GM18951 (cell line): ENCODE results near the gene AREG.

Source experiments
- POLR2A ChIP-seq: IDR thresholded peaks from 4 replicates; pipeline ENCODE4 v1.6.1; 2011; ENCODE audit warnings: mild to moderate bottlenecking; ENCODE audit not compliant: insufficient read length, insufficient read depth; ENCODE audit errors: extremely low read depth
- in situ Hi-C: fragments of 300-500 bp; cut with MboI; formaldehyde crosslinking; loops from one replicate; pipeline ENCODE4 v1.12.0; 2022; ENCODE audit warnings: low sequenced_read_pairs, mixed read lengths, inconsistent platforms; ENCODE audit not compliant: unreplicated experiment

AREG gene

DNA sequence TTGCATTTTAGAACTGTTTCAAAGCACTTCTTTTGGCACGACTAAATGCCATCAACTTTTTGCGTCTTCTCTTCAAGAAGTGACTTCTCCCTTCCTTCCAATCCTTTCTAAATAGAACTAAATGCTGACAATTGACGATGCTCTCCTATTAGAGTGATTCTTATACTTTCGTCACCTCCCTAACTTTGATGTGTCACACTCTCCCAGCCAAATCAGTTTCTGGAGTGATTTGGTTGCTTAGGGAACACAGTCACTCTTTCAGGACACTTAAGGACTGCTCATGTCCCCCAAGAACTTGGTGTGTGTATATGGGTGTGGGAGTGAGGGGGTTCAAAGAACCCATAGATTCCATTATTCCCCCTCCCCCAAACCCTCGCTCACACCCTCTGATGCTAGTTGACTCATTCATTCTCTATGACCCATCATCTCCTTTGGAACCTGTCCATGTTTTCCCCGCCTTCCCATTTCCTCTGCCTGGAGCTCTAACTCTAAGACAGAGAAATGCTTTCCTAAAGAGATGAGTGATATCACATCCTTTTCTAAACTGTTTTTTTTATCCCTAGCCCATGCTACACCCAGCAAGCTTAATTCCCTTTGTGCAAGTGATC, 26.8 kb upstream of the AREG start:
- TF ChIP-seq POLR2A, result no peak
- in situ Hi-C loops, result no loop called here

DNA sequence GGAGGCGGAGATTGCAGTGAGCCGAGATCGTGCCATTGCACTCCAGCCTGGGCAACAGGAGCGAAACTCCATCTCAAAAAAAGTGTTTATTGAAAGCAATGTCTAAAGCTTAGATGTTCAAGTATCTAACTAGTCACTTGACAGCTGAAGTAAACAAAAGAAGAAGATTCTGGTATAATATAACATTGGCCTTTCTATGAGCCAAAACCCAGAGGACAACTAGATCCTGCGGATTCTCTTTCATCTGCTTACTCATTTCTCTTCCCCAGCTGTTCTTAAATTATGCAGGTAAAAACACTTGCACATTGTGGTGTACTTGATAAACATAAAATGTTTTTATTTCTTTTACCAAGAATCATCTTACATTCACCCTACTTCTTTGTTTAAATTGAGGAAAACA, 24.1 kb upstream of the AREG start:
- no peak for TF ChIP-seq POLR2A
- in situ Hi-C loops, result no loop called here

DNA sequence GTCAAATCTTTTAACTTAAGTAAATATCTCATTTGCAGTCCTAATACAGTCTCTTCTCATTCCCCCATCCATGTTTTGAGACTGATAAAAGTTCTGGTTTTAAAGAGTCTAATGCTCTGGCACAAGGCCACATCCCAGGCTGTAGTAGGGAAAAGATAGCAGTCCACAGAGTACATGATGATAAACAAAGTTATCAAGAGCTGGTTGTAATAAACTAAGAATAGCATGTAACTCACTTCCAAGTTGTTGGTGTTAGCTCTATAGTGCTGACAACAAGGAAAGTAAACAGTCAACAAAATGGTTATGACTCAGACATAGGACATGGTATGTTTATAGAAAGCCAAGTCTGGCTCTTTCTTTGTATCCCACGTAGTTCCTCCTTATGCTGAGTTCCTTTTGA, 21.8 kb upstream of the AREG start:
- in situ Hi-C loops, result no loop called here
- no peak for TF ChIP-seq POLR2A

DNA sequence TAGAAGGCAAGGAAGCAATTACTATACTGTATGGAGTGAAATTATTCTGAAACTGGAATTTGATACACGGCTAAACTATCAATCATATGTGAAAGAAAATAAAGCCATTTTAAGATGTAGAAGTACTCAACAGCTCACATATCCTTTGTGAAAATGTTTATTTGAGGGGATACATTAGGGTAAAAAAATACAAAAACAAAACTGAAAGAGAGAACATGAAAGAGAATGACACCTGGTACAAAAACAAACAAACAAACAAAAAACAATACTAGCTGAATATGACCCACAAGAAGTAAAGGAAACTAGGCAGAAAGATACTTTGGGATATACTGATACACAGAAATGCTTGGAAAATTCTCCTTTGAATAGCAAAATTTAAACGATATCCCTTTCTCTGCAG, 20.8 kb upstream of the AREG start:
- in situ Hi-C loops, result no loop called here
- no peak for TF ChIP-seq POLR2A

DNA sequence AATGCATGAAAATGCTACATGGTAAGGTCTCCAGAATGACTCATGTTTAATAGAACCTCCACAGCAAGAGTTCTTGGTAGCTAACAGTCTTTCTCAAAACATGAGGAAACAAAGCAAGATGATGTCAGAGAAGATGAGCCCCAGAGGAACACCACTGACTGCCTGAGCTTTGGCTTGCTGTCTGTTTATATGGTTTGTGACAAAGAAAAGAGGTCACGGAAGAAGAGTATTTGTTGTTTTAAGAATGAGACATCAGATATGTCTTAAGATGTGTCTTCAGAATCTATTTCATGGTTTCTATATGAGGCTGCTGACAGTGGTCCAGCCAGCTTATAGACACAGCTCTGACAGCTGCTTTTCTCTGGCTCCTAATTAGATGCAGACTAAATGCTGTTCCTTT, 18.8 kb upstream of the AREG start:
- no peak for TF ChIP-seq POLR2A
- in situ Hi-C loops, result no loop called here

DNA sequence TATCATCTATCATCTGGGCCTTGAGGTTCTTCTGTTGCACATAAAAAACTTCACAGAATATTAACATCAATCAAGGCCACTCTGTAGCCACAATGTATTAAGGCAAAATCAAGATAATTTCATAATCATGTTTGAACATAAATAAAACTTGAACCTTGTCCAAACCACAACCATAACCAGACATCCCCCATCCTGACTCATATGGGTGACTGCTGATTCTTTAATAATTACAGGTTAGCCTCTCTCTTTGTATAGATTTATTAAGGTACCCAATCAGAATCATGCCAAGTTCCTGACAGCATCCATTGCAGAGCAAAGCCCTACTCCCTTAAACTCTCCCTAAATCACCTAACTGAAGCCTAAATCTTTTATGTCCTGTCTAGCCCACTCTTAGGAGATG, 16.7 kb upstream of the AREG start:
- in situ Hi-C loops, result no loop called here

DNA sequence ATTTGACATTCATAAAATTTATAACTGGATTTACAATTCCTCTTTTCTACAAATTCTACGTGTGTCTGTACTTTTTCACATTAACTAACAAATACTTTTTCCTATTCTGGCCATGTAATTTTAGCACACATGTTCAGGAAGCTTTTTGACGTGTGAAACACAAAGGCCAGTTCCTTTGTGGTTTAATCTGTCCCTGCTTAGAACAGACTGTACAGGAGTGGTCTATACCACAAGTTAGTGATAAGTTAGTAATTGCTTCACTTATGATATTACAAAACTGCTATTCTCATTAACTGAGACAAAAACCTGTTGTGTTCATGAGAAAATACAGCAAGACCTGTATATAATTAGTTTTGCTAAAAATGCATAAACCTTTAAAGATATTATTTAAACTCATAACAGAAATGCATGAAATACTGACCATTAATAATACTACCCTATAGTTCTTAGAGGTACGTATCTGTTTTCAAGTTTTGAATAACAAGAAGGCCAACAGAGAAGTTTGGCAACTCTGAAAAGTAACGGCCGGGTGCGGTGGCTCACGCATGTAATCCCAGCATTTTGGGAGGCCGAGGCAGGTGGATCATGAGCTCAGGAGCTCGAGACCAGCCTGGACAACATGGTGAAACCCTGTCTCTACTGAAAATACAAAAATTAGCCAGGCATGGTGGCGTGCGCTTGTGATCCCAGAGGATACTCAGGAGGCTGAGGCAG, 13.7 kb upstream of the AREG start:
- in situ Hi-C loops, result no loop called here
- no peak for TF ChIP-seq POLR2A

More for the DNA sequence above, 16.7 kb upstream of the AREG start:
- no peak for TF ChIP-seq POLR2A

DNA sequence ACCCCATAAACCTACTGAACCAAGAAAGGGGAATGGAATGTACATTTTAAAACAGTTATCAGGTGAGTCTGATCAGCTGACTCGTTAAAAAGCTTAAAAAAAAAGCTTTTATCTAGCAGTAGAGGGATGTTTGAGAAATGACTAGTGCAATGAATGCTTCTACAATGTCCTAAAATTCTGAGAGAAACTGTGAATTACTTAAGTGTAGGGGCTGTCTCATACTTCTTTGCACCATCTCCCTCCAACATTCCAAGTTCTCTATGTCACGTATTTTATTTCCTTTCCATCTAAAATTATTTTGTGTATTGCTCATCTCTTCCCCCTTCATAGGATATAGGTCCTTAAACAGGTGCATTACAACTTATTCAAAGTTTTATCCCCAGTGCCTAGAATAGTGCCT, 11.9 kb upstream of the AREG start:
- no peak for TF ChIP-seq POLR2A
- in situ Hi-C loops, result no loop called here

DNA sequence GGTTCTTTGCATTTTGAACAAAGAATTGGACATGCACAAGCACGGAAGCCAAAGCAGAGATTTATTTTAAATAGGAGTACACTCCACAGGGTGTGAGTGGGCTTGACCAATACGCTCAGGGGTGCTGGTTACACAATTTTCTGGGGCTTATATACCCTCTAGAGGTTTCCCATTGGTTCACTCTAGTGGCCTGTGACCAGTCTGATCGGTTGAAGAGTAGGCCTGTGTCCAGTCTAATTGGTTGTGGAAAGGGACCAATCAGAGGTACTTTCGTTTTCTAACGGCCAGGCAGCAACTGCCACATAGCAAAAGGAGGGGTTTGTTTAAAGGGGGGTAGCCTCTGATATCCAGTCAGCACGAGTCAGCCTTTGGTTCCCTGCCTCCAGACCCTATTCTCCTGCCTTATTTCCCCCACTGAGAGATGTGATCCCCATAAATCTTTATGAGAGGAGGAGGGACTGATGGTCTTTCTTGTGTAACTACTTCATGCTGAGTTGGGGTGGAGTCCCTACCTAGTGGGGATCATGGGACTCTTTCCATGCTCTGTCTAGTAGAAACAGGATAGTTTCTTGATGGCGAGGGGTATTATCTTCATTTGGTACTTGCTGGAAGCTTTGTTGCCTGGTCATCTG, 11.3 kb upstream of the AREG start:
- in situ Hi-C loops, result no loop called here
- no peak for TF ChIP-seq POLR2A

DNA sequence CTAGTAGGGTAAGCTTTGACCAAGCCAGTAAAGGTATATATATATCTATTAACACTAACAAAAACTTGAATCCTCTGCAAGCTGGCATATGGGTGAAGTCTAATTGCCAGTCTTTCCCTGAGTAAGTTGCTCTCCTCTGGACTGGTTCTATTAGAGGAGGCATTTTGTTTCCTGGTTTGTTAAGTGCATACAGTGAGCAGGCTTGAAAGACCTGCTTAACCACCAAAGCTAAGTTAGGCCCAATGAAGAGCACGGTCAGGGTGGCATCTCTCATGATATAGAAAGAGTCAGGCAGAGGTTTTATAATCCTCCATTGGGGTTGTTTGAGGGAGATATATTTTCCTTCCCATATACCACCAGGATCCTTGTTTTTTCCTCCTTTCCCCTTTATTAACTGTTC, 9.6 kb upstream of the AREG start:
- no peak for TF ChIP-seq POLR2A
- in situ Hi-C loops, result no loop called here

DNA sequence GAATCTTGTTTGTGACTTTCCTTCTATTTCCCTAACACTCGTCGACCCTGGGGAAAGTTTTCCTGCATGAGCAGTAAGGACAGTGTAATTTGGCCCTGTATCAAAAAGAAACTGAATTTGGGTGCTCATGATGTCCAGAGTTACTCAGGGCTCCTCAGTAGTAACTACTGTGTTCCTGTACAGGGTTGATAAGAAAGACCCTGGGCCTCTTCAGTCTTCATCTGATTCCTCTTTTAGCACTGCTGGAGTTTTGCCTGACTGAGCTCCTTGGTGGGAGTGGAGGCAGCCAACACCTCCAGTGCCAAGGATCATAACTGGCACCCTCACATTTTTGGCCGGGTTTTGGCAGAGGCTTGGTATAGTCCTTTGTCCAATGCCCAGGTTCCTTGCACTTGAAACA, 7.1 kb upstream of the AREG start:
- in situ Hi-C loops, result no loop called here
- TF ChIP-seq POLR2A, result no peak

DNA sequence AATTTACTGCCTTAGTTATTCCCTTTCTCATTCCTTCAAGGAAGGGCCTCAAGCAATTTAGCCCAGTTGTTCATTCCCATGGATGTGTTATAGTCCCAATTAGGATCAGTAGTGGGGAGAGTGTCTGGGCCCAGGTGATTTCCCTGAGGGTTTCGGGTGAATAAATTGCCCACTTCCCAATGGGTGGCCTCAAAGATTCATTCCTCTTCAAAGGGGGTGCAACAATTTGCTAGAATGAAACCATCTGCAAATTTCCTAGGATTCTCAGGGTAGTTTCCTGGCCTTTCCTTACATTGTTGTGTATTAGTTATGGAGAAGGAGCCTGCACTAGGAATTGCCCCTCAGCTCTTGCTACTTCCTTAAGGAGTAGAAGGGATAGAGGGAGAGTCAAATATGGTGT, 6.3 kb upstream of the AREG start:
- in situ Hi-C loops, result no loop called here
- no peak for TF ChIP-seq POLR2A

DNA sequence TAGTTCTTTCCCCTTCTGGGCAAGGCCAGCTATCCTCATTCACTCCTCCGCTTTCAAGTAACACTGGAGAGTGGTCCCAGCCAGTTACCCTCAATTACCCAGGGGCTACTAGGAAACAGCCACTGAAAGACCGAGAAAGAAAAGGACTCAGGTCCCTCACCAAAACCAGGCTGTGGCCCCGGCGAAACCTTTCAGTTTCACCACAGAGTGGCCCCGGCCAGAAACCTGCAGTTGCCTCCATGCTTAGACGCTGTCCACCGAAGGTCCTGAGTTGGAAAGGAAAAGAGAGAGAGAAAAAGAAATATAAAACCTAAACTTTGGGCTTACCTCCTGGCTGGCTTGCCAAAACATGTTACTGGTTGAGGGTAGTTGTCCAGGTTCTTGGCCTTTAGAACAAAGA, 5.0 kb upstream of the AREG start:
- no peak for TF ChIP-seq POLR2A
- in situ Hi-C loops, result no loop called here

DNA sequence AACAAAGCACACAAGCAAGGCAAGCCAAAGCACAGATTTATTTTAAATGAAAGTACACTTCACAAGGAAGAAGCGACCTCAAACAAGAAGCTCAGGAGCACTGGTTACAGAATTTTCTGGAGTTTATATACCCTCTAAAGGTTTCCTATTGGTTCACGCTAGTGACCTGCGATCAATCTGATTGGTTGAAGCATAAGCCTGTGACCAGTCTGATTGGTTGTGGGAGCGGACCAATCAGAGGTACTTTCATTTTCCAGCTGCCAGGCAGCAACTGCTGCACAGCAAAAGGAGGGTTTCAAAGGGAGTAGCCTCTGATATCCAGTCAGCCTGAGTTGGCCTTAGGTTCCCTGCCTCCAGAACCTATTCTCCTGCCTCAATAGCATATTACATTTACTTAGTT, 4.6 kb upstream of the AREG start:
- TF ChIP-seq POLR2A, result no peak
- in situ Hi-C loops, result no loop called here
